ENCODE results near the gene MLN. TPM values are rescaled to one million over a fixed set of nuclear protein-coding genes. Genes with fewer than 3 reads are reported as not detected.

The MLN gene
- total RNA-seq, 1 donor from 2014 or later = not detected

- H3K4me3 ChIP-seq (ENCODE audit: low read depth, low read length) = no peak overlapping the region
- DNase-seq (ENCODE audit: low read depth) = no peak
- H3K36me3 ChIP-seq (ENCODE audit: control insufficient read depth, insufficient read depth, low read length) = no peaks in the 10 kb centered on the region
- peaks cover 1% of the 10 kb centered on the region for H3K27me3 ChIP-seq (ENCODE audit: control insufficient read depth, insufficient read depth, low read length)
- TF ChIP-seq CTCF (IDR thresholded peaks at IDR 0.05; ENCODE audit: insufficient read depth, low read length, severe bottlenecking) = no peak
- FAIRE-seq = no peak
These were observed 3.4 kb downstream of the MLN start for GRCh38 chr6:33800248-33800969.

- Histone ChIP-seq H3K27me3 (ENCODE audit: control insufficient read depth, insufficient read depth, low read length) (peaks cover 1% of the 10 kb centered on the region), H3K4me3 (ENCODE audit: low read depth, low read length) (no peak overlapping the region), H3K36me3 (ENCODE audit: control insufficient read depth, insufficient read depth, low read length) (no peaks in the 10 kb centered on the region)
- no peak for TF ChIP-seq CTCF (IDR thresholded peaks at IDR 0.05; ENCODE audit: insufficient read depth, low read length, severe bottlenecking)
- DNase-seq (ENCODE audit: low read depth) (no peak), FAIRE-seq (peak; percentile 18)
These were observed 4.2 kb downstream of the MLN start for GRCh38 chr6:33799454-33800113.

DNA sequence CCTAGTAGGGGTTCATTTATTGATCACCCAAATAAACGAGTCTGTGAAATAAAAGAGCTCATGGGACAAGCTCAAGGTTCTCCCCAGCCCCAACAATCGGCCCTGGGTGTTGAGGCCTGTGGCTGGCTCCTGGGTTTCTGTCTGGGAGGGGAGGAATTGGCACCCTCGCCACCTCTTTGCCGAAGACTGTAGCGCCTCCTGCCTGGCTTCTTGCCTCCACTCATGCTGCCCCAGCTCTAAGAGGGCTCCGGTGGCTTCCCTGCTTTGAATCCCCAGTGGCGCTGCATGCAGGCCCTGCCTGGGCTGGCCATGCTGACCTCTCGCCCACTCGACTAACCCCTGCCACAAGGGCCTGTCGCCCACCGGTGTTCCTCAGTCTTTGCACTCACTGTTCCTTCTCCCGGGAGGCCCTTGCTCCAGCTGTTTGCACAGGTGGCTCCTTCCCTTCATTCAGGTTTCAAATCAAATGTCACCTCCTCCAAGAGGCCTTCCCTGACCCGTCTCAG, 5.4 kb downstream of the MLN start:
- TF ChIP-seq CTCF (IDR thresholded peaks at IDR 0.05; ENCODE audit: insufficient read depth, low read length, severe bottlenecking) = no peak
- DNase-seq (ENCODE audit: low read depth) = no peak
- H3K4me3 ChIP-seq (ENCODE audit: low read depth, low read length) = no peak overlapping the region
- FAIRE-seq = no peak
- H3K36me3 ChIP-seq (ENCODE audit: control insufficient read depth, insufficient read depth, low read length) = no peaks in the 10 kb centered on the region
- peaks cover 1% of the 10 kb centered on the region for H3K27me3 ChIP-seq (ENCODE audit: control insufficient read depth, insufficient read depth, low read length)

GRCh38 chr6:33797626-33798342, 6.0 kb downstream of the MLN start:
- DNase-seq (ENCODE audit: low read depth) (no peak), FAIRE-seq (peak; percentile 23)
- no peak for TF ChIP-seq CTCF (IDR thresholded peaks at IDR 0.05; ENCODE audit: insufficient read depth, low read length, severe bottlenecking)
- Histone ChIP-seq H3K27me3 (ENCODE audit: control insufficient read depth, insufficient read depth, low read length) (peaks cover 2% of the 10 kb centered on the region), H3K36me3 (ENCODE audit: control insufficient read depth, insufficient read depth, low read length) (no peaks in the 10 kb centered on the region), H3K4me3 (ENCODE audit: low read depth, low read length) (no peak overlapping the region)

DNA sequence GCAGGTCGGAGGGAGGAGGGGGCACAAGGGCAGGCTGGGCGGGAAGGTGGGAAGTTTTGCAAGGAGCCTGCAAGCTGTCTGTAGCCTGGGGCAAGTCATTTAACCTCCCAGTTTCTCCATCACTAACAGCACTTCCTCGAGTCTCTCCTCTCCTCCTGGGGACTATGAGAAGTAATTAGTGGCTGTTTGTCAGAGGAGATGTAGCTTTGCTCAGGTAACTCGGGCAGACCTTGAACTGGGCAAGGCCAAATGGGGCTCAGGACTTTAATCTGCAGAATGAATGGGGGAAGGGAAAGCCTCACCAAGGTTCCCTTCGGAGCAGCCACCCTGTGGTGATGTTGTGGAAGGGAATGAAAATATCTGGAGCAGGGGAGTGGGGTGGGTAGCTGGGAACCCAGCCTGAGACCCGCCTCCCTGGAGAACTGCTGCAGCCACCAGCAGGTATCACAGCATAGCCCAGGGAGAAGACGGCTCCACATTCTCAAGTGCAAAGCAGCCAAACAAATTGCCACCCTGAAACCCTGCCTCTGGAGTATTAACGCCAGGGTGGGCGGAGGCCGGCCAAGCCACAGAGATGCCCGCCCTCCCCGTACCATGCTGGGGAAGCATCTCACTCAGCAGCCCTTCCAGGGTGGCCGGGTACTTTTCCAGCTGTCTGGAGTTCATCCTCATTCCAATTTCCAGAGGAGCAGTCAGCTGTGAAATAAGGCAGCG, 8.7 kb downstream of the MLN start:
- H3K36me3 ChIP-seq (ENCODE audit: control insufficient read depth, insufficient read depth, low read length) = no peaks in the 10 kb centered on the region
- H3K4me3 ChIP-seq (ENCODE audit: low read depth, low read length) = no peak overlapping the region
- TF ChIP-seq CTCF (IDR thresholded peaks at IDR 0.05; ENCODE audit: insufficient read depth, low read length, severe bottlenecking) = no peak
- H3K27me3 ChIP-seq (ENCODE audit: control insufficient read depth, insufficient read depth, low read length) = peaks cover 2% of the 10 kb centered on the region
- no peak for FAIRE-seq
- DNase-seq (ENCODE audit: low read depth) = no peak
